ENCODE data around the gene B3GAT1.

Gene B3GAT1

GRCh38 chr11:134376150-134376921 lies 35.7 kb downstream of the B3GAT1 start:
- H3K79me2 ChIP-seq (ENCODE audit: low read length) = no peaks in the 10 kb centered on the region
- H3K27ac ChIP-seq (ENCODE audit: low read length) = no peak overlapping the region
- H4K20me1 ChIP-seq (ENCODE audit: insufficient read depth, low read length) = no peaks in the 10 kb centered on the region
- peaks cover 14% of the 10 kb centered on the region; the same call in 1 of the 2 replicates for H3K27me3 ChIP-seq (ENCODE audit: low read depth, low read length)
- H3K4me3 ChIP-seq (ENCODE audit: low read length) = no peak overlapping the region
- H3K4me1 ChIP-seq (ENCODE audit: low read length) = no peaks in the 10 kb centered on the region
- H3K9me3 ChIP-seq (ENCODE audit: insufficient read depth, low read length) = no peaks in the 10 kb centered on the region
- TF ChIP-seq EZH2phosphoT487 (IDR thresholded peaks at IDR 0.05; ENCODE audit: low read depth) = no peak
- H3K36me3 ChIP-seq (replicated peaks; ENCODE audit: low read depth, low read length) = no peaks in the 10 kb centered on the region
- no peak overlapping the region for H2AFZ ChIP-seq (ENCODE audit: low read depth, low read length)
- no peak overlapping the region for H3K4me2 ChIP-seq (ENCODE audit: low read length)
- no peak overlapping the region for H3K9ac ChIP-seq (ENCODE audit: low read length)

GRCh38 chr11:134374891-134375550 lies 37.0 kb downstream of the B3GAT1 start:
- peaks cover 14% of the 10 kb centered on the region; the same call in 1 of the 2 replicates for H3K27me3 ChIP-seq (ENCODE audit: low read depth, low read length)
- H3K36me3 ChIP-seq (replicated peaks; ENCODE audit: low read depth, low read length) = no peaks in the 10 kb centered on the region
- H3K4me1 ChIP-seq (ENCODE audit: low read length) = no peaks in the 10 kb centered on the region
- H4K20me1 ChIP-seq (ENCODE audit: insufficient read depth, low read length) = no peaks in the 10 kb centered on the region
- no peak overlapping the region for H3K4me3 ChIP-seq (ENCODE audit: low read length)
- no peak overlapping the region for H2AFZ ChIP-seq (ENCODE audit: low read depth, low read length)
- H3K9ac ChIP-seq (ENCODE audit: low read length) = no peak overlapping the region
- no peak overlapping the region for H3K4me2 ChIP-seq (ENCODE audit: low read length)
- TF ChIP-seq CTCF (IDR thresholded peaks at IDR 0.05; ENCODE audit: low read depth, low read length) (no peak), EZH2phosphoT487 (IDR thresholded peaks at IDR 0.05; ENCODE audit: low read depth) (no peak)
- H3K9me3 ChIP-seq (ENCODE audit: insufficient read depth, low read length) = no peaks in the 10 kb centered on the region
- no peaks in the 10 kb centered on the region for H3K79me2 ChIP-seq (ENCODE audit: low read length)
- no peak overlapping the region for H3K27ac ChIP-seq (ENCODE audit: low read length)

GRCh38 chr11:134374171-134374570 lies 37.9 kb downstream of the B3GAT1 start:
- Histone ChIP-seq H4K20me1 (ENCODE audit: insufficient read depth, low read length) (no peaks in the 10 kb centered on the region), H3K79me2 (ENCODE audit: low read length) (no peaks in the 10 kb centered on the region), H3K4me3 (ENCODE audit: low read length) (no peak overlapping the region), H3K36me3 (replicated peaks; ENCODE audit: low read depth, low read length) (no peaks in the 10 kb centered on the region), H3K9me3 (ENCODE audit: insufficient read depth, low read length) (no peaks in the 10 kb centered on the region), H3K4me1 (ENCODE audit: low read length) (no peaks in the 10 kb centered on the region), H3K4me2 (ENCODE audit: low read length) (no peak overlapping the region), H3K9ac (ENCODE audit: low read length) (no peak overlapping the region), H2AFZ (ENCODE audit: low read depth, low read length) (no peak overlapping the region), H3K27ac (ENCODE audit: low read length) (no peak overlapping the region), H3K27me3 (ENCODE audit: low read depth, low read length) (peaks cover 14% of the 10 kb centered on the region; the same call in 1 of the 2 replicates)
- TF ChIP-seq CTCF (IDR thresholded peaks at IDR 0.05; ENCODE audit: low read depth, low read length) = no peak
- no peak for TF ChIP-seq EZH2phosphoT487 (IDR thresholded peaks at IDR 0.05; ENCODE audit: low read depth)

- H3K4me1 ChIP-seq (ENCODE audit: low read length) = no peaks in the 10 kb centered on the region
- peaks cover 14% of the 10 kb centered on the region; the same call in 1 of the 2 replicates for H3K27me3 ChIP-seq (ENCODE audit: low read depth, low read length)
- H3K36me3 ChIP-seq (replicated peaks; ENCODE audit: low read depth, low read length) = no peaks in the 10 kb centered on the region
- H2AFZ ChIP-seq (ENCODE audit: low read depth, low read length) = no peak overlapping the region
- no peak overlapping the region for H3K4me2 ChIP-seq (ENCODE audit: low read length)
- H3K9me3 ChIP-seq (ENCODE audit: insufficient read depth, low read length) = no peaks in the 10 kb centered on the region
- no peak overlapping the region for H3K27ac ChIP-seq (ENCODE audit: low read length)
- no peak overlapping the region for H3K4me3 ChIP-seq (ENCODE audit: low read length)
- no peaks in the 10 kb centered on the region for H4K20me1 ChIP-seq (ENCODE audit: insufficient read depth, low read length)
- TF ChIP-seq CTCF (IDR thresholded peaks at IDR 0.05; ENCODE audit: low read depth, low read length) = no peak
- TF ChIP-seq EZH2phosphoT487 (IDR thresholded peaks at IDR 0.05; ENCODE audit: low read depth) = no peak
- H3K9ac ChIP-seq (ENCODE audit: low read length) = no peak overlapping the region
- H3K79me2 ChIP-seq (ENCODE audit: low read length) = no peaks in the 10 kb centered on the region
Observed at GRCh38 chr11:134373591-134374052, 38.4 kb downstream of the B3GAT1 start.

Measured in OCI-LY3 (cell line).